ENCODE measurements around the gene COMMD4.

DNA sequence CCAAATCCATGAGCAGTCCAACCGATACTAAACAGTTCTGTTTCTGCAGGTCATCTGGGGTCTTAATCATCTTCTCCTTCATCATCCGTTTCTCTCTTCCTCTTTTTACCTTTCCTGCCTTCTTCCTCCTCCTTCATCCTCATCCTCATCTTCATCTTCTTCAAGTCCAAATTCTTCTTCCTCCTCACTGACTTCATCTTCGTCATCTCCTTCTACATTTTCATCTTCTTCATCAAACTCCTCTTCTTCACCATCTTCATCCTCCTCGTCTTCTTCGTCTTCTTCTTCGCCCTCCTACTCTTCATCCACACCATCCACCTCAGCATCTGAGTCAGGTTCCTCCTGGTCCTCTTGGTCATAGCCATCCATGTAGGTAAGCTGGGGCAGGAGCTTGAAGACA lies 14.2 kb upstream of the COMMD4 start:
- TF ChIP-seq ZNF274 (IDR thresholded peaks at IDR 0.05; ENCODE audit: low read depth, low read length) (no peak), YY1 (IDR thresholded peaks at IDR 0.05; ENCODE audit: insufficient read depth, insufficient read length) (no peak)

All from NT2/D1 (cell line).